ENCODE measurements around the gene RAMACL.

The RAMACL gene

GRCh38 chr6:166614171-166614583 lies 27.7 kb upstream of the RAMACL start:
- no peak overlapping the region for H3K27ac ChIP-seq (ENCODE audit: poor library complexity, severe bottlenecking)
- H3K9me3 ChIP-seq (ENCODE audit: severe bottlenecking) = no peaks in the 10 kb centered on the region
- no peaks in the 10 kb centered on the region for H3K27me3 ChIP-seq (ENCODE audit: insufficient read depth, poor library complexity, severe bottlenecking)
- TF ChIP-seq CTCF (IDR thresholded peaks at IDR 0.05; ENCODE audit: poor library complexity, severe bottlenecking) = no peak
- no peak overlapping the region for H3K4me3 ChIP-seq (ENCODE audit: severe bottlenecking)
- H3K4me1 ChIP-seq (ENCODE audit: insufficient read depth, poor library complexity, severe bottlenecking) = peaks cover 10% of the 10 kb centered on the region
- no peak for DNase-seq (ENCODE audit: low spot score)
- H3K36me3 ChIP-seq (ENCODE audit: low read depth) = peaks cover 27% of the 10 kb centered on the region
- no peak for ATAC-seq (ENCODE audit: low read depth)

- TF ChIP-seq CTCF (IDR thresholded peaks at IDR 0.05; ENCODE audit: poor library complexity, severe bottlenecking) = no peak
- DNase-seq (ENCODE audit: low spot score) (no peak), ATAC-seq (ENCODE audit: low read depth) (no peak)
- H3K9me3 ChIP-seq (ENCODE audit: severe bottlenecking) = no peaks in the 10 kb centered on the region
- H3K4me3 ChIP-seq (ENCODE audit: severe bottlenecking) = no peak overlapping the region
- no peak overlapping the region for H3K27ac ChIP-seq (ENCODE audit: poor library complexity, severe bottlenecking)
- H3K36me3 ChIP-seq (ENCODE audit: low read depth) = peaks cover 16% of the 10 kb centered on the region
- peaks cover 6% of the 10 kb centered on the region for H3K4me1 ChIP-seq (ENCODE audit: insufficient read depth, poor library complexity, severe bottlenecking)
- no peaks in the 10 kb centered on the region for H3K27me3 ChIP-seq (ENCODE audit: insufficient read depth, poor library complexity, severe bottlenecking)
These were observed 26.5 kb upstream of the RAMACL start for GRCh38 chr6:166613027-166613426.

- H3K4me1 ChIP-seq (ENCODE audit: insufficient read depth, poor library complexity, severe bottlenecking) = peaks cover 6% of the 10 kb centered on the region
- H3K36me3 ChIP-seq (ENCODE audit: low read depth) = peaks cover 11% of the 10 kb centered on the region; the same call in 1 of the 2 replicates
- H3K27ac ChIP-seq (ENCODE audit: poor library complexity, severe bottlenecking) = no peak overlapping the region
- H3K4me3 ChIP-seq (ENCODE audit: severe bottlenecking) = no peak overlapping the region
- TF ChIP-seq CTCF (IDR thresholded peaks at IDR 0.05; ENCODE audit: poor library complexity, severe bottlenecking) = no peak
- ATAC-seq (ENCODE audit: low read depth) (no peak), DNase-seq (ENCODE audit: low spot score) (no peak)
- H3K9me3 ChIP-seq (ENCODE audit: severe bottlenecking) = no peaks in the 10 kb centered on the region
- H3K27me3 ChIP-seq (ENCODE audit: insufficient read depth, poor library complexity, severe bottlenecking) = no peaks in the 10 kb centered on the region
These were observed 26.0 kb upstream of the RAMACL start for GRCh38 chr6:166612471-166612881.

GRCh38 chr6:166611631-166612030 lies 25.2 kb upstream of the RAMACL start:
- no peak for DNase-seq (ENCODE audit: low spot score)
- no peak for TF ChIP-seq CTCF (IDR thresholded peaks at IDR 0.05; ENCODE audit: poor library complexity, severe bottlenecking)
- H3K36me3 ChIP-seq (ENCODE audit: low read depth) = 0 out of 2 replicates have a peak, but pooled peaks cover 3% of the 10 kb centered on the region
- H3K27me3 ChIP-seq (ENCODE audit: insufficient read depth, poor library complexity, severe bottlenecking) = no peaks in the 10 kb centered on the region
- peaks cover 6% of the 10 kb centered on the region for H3K4me1 ChIP-seq (ENCODE audit: insufficient read depth, poor library complexity, severe bottlenecking)
- H3K9me3 ChIP-seq (ENCODE audit: severe bottlenecking) = no peaks in the 10 kb centered on the region
- H3K27ac ChIP-seq (ENCODE audit: poor library complexity, severe bottlenecking) = no peak overlapping the region
- no peak overlapping the region for H3K4me3 ChIP-seq (ENCODE audit: severe bottlenecking)
- ATAC-seq (ENCODE audit: low read depth) = no peak

- Histone ChIP-seq H3K9me3 (ENCODE audit: severe bottlenecking) (no peaks in the 10 kb centered on the region), H3K4me3 (ENCODE audit: severe bottlenecking) (no peak overlapping the region), H3K4me1 (ENCODE audit: insufficient read depth, poor library complexity, severe bottlenecking) (peaks cover under 1% of the 10 kb centered on the region), H3K27me3 (ENCODE audit: insufficient read depth, poor library complexity, severe bottlenecking) (no peaks in the 10 kb centered on the region), H3K36me3 (ENCODE audit: low read depth) (0 out of 2 replicates have a peak, but pooled peaks cover 3% of the 10 kb centered on the region), H3K27ac (ENCODE audit: poor library complexity, severe bottlenecking) (no peak overlapping the region)
- no peak for ATAC-seq (ENCODE audit: low read depth)
- no peak for TF ChIP-seq CTCF (IDR thresholded peaks at IDR 0.05; ENCODE audit: poor library complexity, severe bottlenecking)
- no peak for DNase-seq (ENCODE audit: low spot score)
These were observed 23.6 kb upstream of the RAMACL start for GRCh38 chr6:166610069-166610468.

Data from RWPE2 (cell line).